GM12865 (cell line): ENCODE measurements around the gene KLF13.

ENCODE experiments used
- DNase-seq: peaks from one replicate; pipeline ENCODE4 v3.0.0; 2010; ENCODE audit warnings: low read depth
- H3K4me3 ChIP-seq: 2 replicates; pipeline ENCODE4 v1.5.1; 2011; ENCODE audit warnings: mild to moderate bottlenecking, low read depth, low read length, control low read depth
- CTCF ChIP-seq: IDR thresholded peaks from 2 replicates; pipeline ENCODE4 v1.5.1; 2011; ENCODE audit warnings: low read length, control low read depth, low read depth, inconsistent platforms; ENCODE audit not compliant: insufficient read depth; ENCODE audit errors: missing control alignments

KLF13 gene

GRCh38 chr15:31390777-31391486 is 64.3 kb downstream of the KLF13 start:
- TF ChIP-seq CTCF: no peak
- H3K4me3 ChIP-seq: no peak overlapping the region
- DNase-seq: no peak

- DNase-seq: peak; percentile 73
- TF ChIP-seq CTCF: no peak
Observed at GRCh38 chr15:31391687-31392671, 65.3 kb downstream of the KLF13 start.

GRCh38 chr15:31392761-31393401 is 66.2 kb downstream of the KLF13 start:
- TF ChIP-seq CTCF: no peak
- no peak for DNase-seq
- peak overlapping the region; percentile 90 for H3K4me3 ChIP-seq

More at GRCh38 chr15:31391687-31392671, 65.3 kb downstream of the KLF13 start:
- H3K4me3 ChIP-seq: peak overlapping the region; percentile 90

- H3K4me3 ChIP-seq: no peak overlapping the region
- DNase-seq: no peak
- TF ChIP-seq CTCF: no peak
Observed at GRCh38 chr15:31393444-31394091, 66.9 kb downstream of the KLF13 start.

- TF ChIP-seq CTCF: no peak
- H3K4me3 ChIP-seq: no peak overlapping the region
- no peak for DNase-seq
Observed at GRCh38 chr15:31396881-31397560, 70.4 kb downstream of the KLF13 start.

GRCh38 chr15:31397851-31398661 is 71.4 kb downstream of the KLF13 start:
- no peak for TF ChIP-seq CTCF
- no peak overlapping the region for H3K4me3 ChIP-seq

More at GRCh38 chr15:31397851-31398661, 71.4 kb downstream of the KLF13 start:
- no peak for DNase-seq
